HG03565 (cell line): ENCODE data around the gene SLC25A1.

ENCODE experiments used
- ATAC-seq: cut with Tn5 transposase; IDR thresholded peaks from one replicate; pipeline ENCODE4 v1.9.1; 2021; ENCODE audit warnings: mild to moderate bottlenecking, moderate library complexity; ENCODE audit not compliant: unreplicated experiment

SLC25A1 gene

GRCh38 chr22:19178657-19179496 lies at the start of gene SLC25A1:
Gene SLC25A1 (minus strand): TSS chr22:19178736. CDS start chr22:19178673, 63 bp downstream.
- peak; percentile 49 for ATAC-seq

GRCh38 chr22:19228179-19228578 lies 49.6 kb upstream of the SLC25A1 start:
- no peak for ATAC-seq

GRCh38 chr22:19226428-19226827 lies 47.9 kb upstream of the SLC25A1 start:
- ATAC-seq, result no peak

DNA sequence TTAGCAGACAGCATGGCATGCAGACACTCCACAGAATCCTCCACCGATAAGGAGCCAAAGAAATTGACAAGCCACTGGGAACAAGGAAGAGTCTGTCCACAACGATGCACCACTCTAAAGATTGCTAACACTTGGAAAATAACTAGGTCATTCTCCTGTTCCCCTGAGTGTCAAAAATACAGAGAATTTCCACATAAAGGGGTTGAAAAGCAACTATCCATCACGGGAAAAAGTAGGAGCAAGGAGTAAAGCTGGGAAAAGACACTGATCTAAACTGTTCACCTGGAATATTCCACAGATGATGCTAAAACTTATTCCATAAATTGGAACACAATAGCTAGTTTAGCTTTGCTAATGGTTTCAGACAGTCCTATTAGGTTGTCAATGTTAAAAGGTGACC lies 47.0 kb upstream of the SLC25A1 start:
- no peak for ATAC-seq

GRCh38 chr22:19224985-19225384 lies 46.4 kb upstream of the SLC25A1 start:
- ATAC-seq, result no peak

GRCh38 chr22:19224557-19224956 lies 46.0 kb upstream of the SLC25A1 start:
- no peak for ATAC-seq

GRCh38 chr22:19223617-19224016 lies 45.1 kb upstream of the SLC25A1 start:
- no peak for ATAC-seq

DNA sequence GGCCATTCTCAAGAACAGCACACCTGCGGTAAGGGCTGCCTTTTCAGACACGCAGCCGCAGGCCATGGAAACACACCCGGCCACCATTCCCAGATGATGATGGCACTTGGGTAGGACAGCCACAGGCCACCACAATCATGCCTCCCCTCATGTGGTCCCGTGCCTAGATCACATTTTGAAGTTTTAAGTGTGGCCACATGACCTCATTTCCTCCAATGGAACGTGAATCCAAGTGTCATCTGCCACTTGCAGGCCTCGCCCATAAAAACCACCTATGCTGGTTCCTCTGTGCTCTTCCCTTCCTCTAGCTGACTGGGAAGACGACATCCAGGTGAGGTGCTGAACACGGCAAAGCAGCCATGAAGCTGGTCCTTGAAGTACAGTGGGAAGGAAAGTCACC lies 44.6 kb upstream of the SLC25A1 start:
- no peak for ATAC-seq

GRCh38 chr22:19222242-19223005 lies 43.9 kb upstream of the SLC25A1 start:
- no peak for ATAC-seq

GRCh38 chr22:19220867-19221266 lies 42.3 kb upstream of the SLC25A1 start:
- ATAC-seq, result no peak

- no peak for ATAC-seq
Measured at GRCh38 chr22:19218541-19219233, 40.2 kb upstream of the SLC25A1 start.

DNA sequence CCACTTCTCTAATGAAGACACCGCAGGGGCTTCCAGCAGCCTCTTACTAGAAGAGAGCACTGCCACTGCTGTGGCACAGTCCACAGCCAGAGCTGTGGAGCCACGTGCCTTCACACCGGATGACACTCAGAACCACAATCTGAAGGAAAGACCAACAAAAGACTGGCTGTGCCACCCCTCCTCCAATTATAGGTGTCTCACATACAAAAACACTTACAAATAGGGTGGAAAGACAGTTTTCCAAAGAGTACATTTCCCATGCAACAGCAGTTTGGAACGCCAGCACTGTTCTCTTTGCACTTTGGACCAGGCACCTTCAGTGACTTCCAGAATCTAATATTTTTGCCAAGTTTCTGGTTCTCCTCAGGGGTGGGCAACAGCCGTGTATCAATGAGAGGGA lies 38.0 kb upstream of the SLC25A1 start:
- ATAC-seq, result no peak

- no peak for ATAC-seq
Measured at GRCh38 chr22:19215360-19215759, 36.8 kb upstream of the SLC25A1 start.

- ATAC-seq, result no peak
Measured at GRCh38 chr22:19214078-19214473, 35.5 kb upstream of the SLC25A1 start.

GRCh38 chr22:19213442-19214077 lies 35.0 kb upstream of the SLC25A1 start:
- no peak for ATAC-seq

- no peak for ATAC-seq
Measured at GRCh38 chr22:19213001-19213400, 34.5 kb upstream of the SLC25A1 start.

GRCh38 chr22:19212302-19212870 lies 33.9 kb upstream of the SLC25A1 start:
- ATAC-seq, result no peak

- no peak for ATAC-seq
Measured at GRCh38 chr22:19210188-19210587, 31.7 kb upstream of the SLC25A1 start.

DNA sequence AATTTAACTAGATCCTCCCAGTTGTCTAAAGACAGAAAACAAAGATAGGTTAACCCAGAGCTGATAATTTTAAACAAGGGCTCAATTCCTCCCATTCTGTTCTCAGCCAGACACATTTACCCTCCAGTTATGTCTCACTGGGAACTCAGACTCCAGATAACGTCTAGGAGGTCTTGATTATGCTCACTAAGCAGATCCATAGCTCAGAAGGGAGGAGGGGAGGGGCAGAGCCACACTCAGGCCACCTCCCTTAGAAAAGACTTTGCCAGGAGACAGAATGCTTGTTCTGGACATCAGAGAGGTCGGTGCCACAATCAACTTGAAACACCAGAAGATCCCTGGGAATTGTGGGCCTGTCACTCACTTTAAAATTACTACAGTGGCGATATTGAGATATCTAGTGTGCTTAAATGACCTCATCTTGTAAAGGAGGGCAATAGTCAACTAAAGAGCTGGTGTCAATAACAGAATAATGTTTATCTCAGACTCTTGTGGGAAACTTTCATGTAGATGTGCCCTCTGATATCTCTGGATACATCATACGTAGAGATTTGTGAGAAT lies 29.8 kb upstream of the SLC25A1 start:
- ATAC-seq, result no peak

GRCh38 chr22:19207884-19208283 lies 29.3 kb upstream of the SLC25A1 start:
- no peak for ATAC-seq
